ENCODE measurements around the gene MEIG1.
"Not testable (repeated sequence)": the region's sequence is repeated elsewhere in the genome, so short reads cannot be mapped to it uniquely, and the experiment has no call there.

Gene MEIG1, protein sequence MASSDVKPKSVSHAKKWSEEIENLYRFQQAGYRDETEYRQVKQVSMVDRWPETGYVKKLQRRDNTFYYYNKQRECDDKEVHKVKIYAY
- 0 to 0.67 (median 0.06) reads per million in 9 experiments for total RNA-seq

GRCh38 chr10:14959221-14960057 is at the start of gene MEIG1:
TSS of gene MEIG1 (plus strand) at chr10:14959388. CDS start at chr10:14966469, 7,081 bp downstream.
- Mint-ChIP-seq H3K4me3 (peak within 1 kb of the TSS; percentile 98 to 99), H3K36me3 (ENCODE audit: insufficient read depth) (peaks cover 15% of the 10 kb centered on the region), H3K4me1 (ENCODE audit: low read depth in 2 of 2) (peaks cover 8 to 12% of the 10 kb centered on the region in 2 donors), H3K9me3 (no peaks in the 10 kb centered on the region), H3K27me3 (no peaks in the 10 kb centered on the region), H3K27ac (peak within 1 kb of the TSS; percentile 96 to 97)
- peak; percentile 85 for ATAC-seq (replicated peaks)
- peak; percentile 85 to 91 (median 86) for DNase-seq

DNA sequence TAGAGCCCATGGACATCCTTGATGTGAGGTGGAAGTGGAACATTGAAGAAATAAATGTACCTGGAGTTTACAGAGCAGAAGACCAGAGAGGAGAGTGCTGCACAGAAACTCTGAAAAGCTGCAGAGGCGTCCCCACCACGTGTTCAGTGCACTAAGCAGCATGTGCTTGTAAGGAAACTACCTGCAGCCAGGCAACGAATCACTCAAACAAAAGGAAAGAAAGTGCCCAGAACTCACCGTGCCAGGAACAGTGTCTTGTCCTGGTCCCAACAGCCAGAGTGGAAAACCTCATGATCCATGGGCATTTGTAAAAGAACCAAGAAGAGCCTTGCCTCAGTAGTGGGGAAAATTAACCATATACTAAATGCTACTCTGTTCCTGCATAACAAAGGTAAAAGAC is 48.2 kb upstream of the MEIG1 start:
- Mint-ChIP-seq H3K4me1 (ENCODE audit: low read depth in 2 of 2) (peaks cover 9 to 12% of the 10 kb centered on the region in 2 donors), H3K9me3 (no peaks in the 10 kb centered on the region), H3K4me3 (no peak overlapping the region), H3K27me3 (no peaks in the 10 kb centered on the region), H3K36me3 (ENCODE audit: insufficient read depth) (peaks cover 56% of the 10 kb centered on the region), H3K27ac (no peak overlapping the region)
- ATAC-seq (replicated peaks) (no peak), DNase-seq (no peak)

DNA sequence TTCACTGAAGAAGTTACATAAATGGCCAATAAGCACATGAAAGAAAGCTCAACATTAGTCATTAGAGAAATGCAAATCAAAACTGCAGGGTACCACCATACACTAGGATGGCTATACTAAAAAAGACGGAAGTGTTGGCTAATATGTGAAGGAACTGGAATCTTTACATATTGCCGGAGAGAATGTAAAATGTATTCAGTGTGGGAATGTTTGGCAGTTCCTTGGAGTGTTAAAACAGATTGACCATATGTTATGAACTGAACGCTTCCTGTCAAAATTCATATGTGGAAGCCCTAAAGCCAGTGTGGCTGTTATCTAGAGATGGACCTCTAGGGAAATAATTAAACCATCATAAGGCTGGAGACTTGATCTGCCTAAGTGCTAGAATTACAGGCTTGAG is 47.4 kb upstream of the MEIG1 start:
- Mint-ChIP-seq H3K27ac (no peak overlapping the region), H3K36me3 (ENCODE audit: insufficient read depth) (peaks cover 57% of the 10 kb centered on the region), H3K27me3 (no peaks in the 10 kb centered on the region), H3K4me1 (ENCODE audit: low read depth in 2 of 2) (peaks cover 10 to 12% of the 10 kb centered on the region in 2 donors), H3K9me3 (no peaks in the 10 kb centered on the region), H3K4me3 (no peak overlapping the region)
- ATAC-seq (replicated peaks): no peak
- DNase-seq: no peak

- Mint-ChIP-seq H3K27ac (no peak overlapping the region), H3K4me1 (ENCODE audit: low read depth in 2 of 2) (peaks cover 4 to 12% of the 10 kb centered on the region in 2 donors), H3K36me3 (ENCODE audit: insufficient read depth) (peaks cover 62% of the 10 kb centered on the region), H3K27me3 (no peaks in the 10 kb centered on the region), H3K9me3 (no peaks in the 10 kb centered on the region), H3K4me3 (no peak overlapping the region)
- DNase-seq (no peak), ATAC-seq (replicated peaks) (no peak)
Observed at GRCh38 chr10:14916600-14916999, 42.6 kb upstream of the MEIG1 start.

DNA sequence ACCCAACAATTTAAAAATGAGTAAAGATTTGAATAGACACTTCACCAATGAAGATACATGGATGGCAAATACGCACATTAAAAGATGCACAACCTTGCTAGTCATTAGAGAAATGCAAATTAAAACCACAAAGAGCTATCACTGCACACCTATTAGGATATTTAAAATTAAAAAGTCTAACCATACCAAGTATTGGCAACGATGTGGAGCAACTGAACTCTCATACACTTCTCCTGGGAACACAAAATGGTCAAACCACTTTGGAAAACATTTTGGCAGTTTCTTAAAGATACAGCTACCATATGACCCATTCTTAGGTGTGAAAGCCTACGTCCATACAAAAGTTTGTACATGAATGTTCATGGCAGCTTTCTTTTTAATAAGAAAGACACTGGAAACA is 41.4 kb upstream of the MEIG1 start:
- DNase-seq (no peak), ATAC-seq (replicated peaks) (no peak)
- Mint-ChIP-seq H3K9me3 (no peaks in the 10 kb centered on the region), H3K36me3 (ENCODE audit: insufficient read depth) (peaks cover 68% of the 10 kb centered on the region), H3K4me1 (ENCODE audit: low read depth in 2 of 2) (peaks cover 6 to 12% of the 10 kb centered on the region in 2 donors), H3K27ac (no peak overlapping the region), H3K27me3 (no peaks in the 10 kb centered on the region), H3K4me3 (no peak overlapping the region)

DNA sequence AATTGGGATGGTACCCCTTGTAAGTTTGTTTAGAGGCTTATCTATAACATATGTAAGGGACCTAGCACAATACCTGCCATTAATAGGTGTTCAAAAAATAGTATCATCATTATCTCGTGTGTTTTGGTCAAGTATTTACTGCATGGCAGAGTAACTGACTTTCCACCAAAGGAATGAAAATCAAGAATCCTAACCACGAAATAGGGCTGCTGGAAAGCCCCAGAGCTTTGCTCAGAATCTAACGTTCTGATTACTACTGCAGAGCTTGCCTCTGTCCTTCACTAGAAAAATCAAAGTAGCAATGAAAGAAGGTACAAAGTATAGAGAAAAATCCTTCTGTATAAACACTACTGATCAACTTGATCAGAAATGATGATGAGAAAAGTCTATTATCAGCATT is 40.2 kb upstream of the MEIG1 start:
- Mint-ChIP-seq H3K27ac (no peak overlapping the region), H3K36me3 (ENCODE audit: insufficient read depth) (peaks cover 65% of the 10 kb centered on the region), H3K27me3 (no peaks in the 10 kb centered on the region), H3K4me3 (no peak overlapping the region), H3K9me3 (no peaks in the 10 kb centered on the region), H3K4me1 (ENCODE audit: low read depth in 2 of 2) (peaks cover 6 to 15% of the 10 kb centered on the region in 2 donors)
- DNase-seq: no peak
- ATAC-seq (replicated peaks): no peak

- peak overlapping the region in 1 of 2 donors; percentile 59 for H3K27ac Mint-ChIP-seq
- H3K36me3 Mint-ChIP-seq (ENCODE audit: insufficient read depth): peaks cover 83% of the 10 kb centered on the region
- ATAC-seq (replicated peaks) (no peak), DNase-seq (no peak)
- no peak overlapping the region for H3K4me3 Mint-ChIP-seq
- H3K27me3 Mint-ChIP-seq: no peaks in the 10 kb centered on the region
- H3K9me3 Mint-ChIP-seq: no peaks in the 10 kb centered on the region
- H3K4me1 Mint-ChIP-seq (ENCODE audit: low read depth in 2 of 2): peaks cover 2 to 4% of the 10 kb centered on the region in 2 donors
Observed at GRCh38 chr10:14924013-14924412, 35.2 kb upstream of the MEIG1 start.

DNA sequence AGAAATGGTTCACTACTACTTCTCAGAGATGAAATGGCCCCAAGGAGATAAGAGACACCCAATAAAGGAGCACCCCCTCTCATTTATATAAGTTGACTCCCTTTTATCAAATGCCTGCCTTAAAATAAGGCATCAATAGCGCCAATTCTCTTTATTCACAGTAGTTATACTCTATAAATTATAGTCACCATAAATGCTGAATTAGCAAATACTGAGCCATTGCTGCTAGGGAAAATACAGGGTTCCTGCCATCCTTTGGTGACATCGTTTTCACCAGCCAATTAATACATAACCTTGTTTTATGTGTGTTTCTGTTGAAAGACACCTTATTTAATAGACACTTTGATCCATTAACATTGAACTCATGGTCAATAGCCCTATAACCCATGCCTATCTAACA is 33.9 kb upstream of the MEIG1 start:
- Mint-ChIP-seq H3K4me1 (ENCODE audit: low read depth in 2 of 2) (peaks cover 2 to 4% of the 10 kb centered on the region in 2 donors), H3K27me3 (no peaks in the 10 kb centered on the region), H3K27ac (no peak overlapping the region), H3K9me3 (no peaks in the 10 kb centered on the region), H3K4me3 (no peak overlapping the region), H3K36me3 (ENCODE audit: insufficient read depth) (peaks cover 86% of the 10 kb centered on the region)
- ATAC-seq (replicated peaks) (no peak), DNase-seq (no peak)

- Mint-ChIP-seq H3K4me1 (ENCODE audit: low read depth in 2 of 2) (peaks cover 2 to 4% of the 10 kb centered on the region in 2 donors), H3K27me3 (no peaks in the 10 kb centered on the region), H3K36me3 (ENCODE audit: insufficient read depth) (peaks cover 86% of the 10 kb centered on the region), H3K9me3 (no peaks in the 10 kb centered on the region), H3K4me3 (no peak overlapping the region), H3K27ac (peak overlapping the region in 1 of 2 donors; percentile 12)
- DNase-seq (no peak), ATAC-seq (replicated peaks) (no peak)
Observed at GRCh38 chr10:14926061-14926470, 33.1 kb upstream of the MEIG1 start.

DNA sequence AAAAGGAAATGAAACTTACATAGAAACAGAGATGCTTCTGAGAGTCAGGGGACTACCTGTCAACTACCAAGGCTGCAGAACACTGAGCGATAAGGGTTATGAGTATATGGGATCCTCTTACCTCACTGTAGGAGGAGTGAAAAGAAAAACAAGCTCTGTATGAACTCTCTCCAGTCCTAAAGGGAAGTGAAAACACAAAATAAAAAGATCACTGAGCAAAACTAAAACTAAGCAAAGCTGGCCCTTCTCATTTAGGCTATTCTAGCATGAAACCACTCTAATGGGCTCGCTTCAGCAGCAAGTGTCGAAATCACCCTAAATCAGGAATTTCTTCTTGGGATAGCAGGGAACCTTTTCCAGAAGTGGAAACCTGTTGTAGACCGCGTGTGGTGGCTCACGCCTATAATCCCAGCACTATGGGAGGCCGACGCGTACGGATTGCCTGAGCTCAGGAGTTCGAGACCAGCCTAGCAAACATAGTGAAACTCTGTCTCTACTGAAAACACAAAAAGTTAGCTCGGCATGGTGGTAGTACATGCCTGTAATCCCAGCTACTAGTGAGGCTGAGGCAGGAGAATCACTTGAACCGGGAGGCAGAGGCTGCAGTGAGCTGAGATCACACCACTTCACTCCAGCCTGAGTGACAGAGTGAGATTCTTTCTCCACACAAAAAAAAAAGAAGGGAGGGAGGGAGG is 32.3 kb upstream of the MEIG1 start:
- peaks cover 86% of the 10 kb centered on the region for H3K36me3 Mint-ChIP-seq (ENCODE audit: insufficient read depth)
- no peak overlapping the region for H3K4me3 Mint-ChIP-seq

GRCh38 chr10:14930610-14931009 is 28.6 kb upstream of the MEIG1 start:
- ATAC-seq (replicated peaks) (no peak), DNase-seq (no peak)
- H3K27me3 Mint-ChIP-seq: no peaks in the 10 kb centered on the region
- no peak overlapping the region for H3K27ac Mint-ChIP-seq
- no peak overlapping the region for H3K4me3 Mint-ChIP-seq
- H3K4me1 Mint-ChIP-seq (ENCODE audit: low read depth in 2 of 2): no peaks in the 10 kb centered on the region
- peaks cover 93% of the 10 kb centered on the region for H3K36me3 Mint-ChIP-seq (ENCODE audit: insufficient read depth)
- H3K9me3 Mint-ChIP-seq: no peaks in the 10 kb centered on the region

More for the DNA sequence above, 32.3 kb upstream of the MEIG1 start:
- Mint-ChIP-seq H3K27ac (no peak overlapping the region), H3K27me3 (no peaks in the 10 kb centered on the region), H3K4me1 (ENCODE audit: low read depth in 2 of 2) (peaks cover under 1 to 4% of the 10 kb centered on the region in 2 donors), H3K9me3 (no peaks in the 10 kb centered on the region)
- no peak for DNase-seq
- no peak for ATAC-seq (replicated peaks)

DNA sequence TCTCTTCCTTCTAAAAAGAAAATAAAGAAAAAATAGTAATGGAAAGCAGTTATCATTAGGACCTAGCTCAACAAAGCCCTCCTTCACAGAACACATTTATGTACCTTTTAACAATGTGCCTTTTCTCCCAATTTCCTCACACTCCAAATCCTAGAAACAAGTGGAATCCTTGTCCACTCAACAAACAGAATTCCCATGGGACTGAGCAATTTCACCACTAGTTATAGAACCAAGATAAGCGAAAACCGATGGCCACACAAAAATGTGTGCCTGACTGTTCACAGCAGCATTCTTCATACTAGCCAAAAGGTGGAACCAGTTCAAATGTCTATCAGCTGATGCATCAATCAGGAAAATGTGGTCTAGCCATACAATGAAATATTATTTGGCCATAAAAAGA is 22.6 kb upstream of the MEIG1 start:
- Mint-ChIP-seq H3K27me3 (no peaks in the 10 kb centered on the region), H3K9me3 (no peaks in the 10 kb centered on the region), H3K36me3 (ENCODE audit: insufficient read depth) (peaks cover 82% of the 10 kb centered on the region), H3K27ac (peak overlapping the region in 1 of 2 donors; percentile 57), H3K4me3 (no peak overlapping the region), H3K4me1 (ENCODE audit: low read depth in 2 of 2) (peaks cover 2 to 3% of the 10 kb centered on the region in 2 donors)
- no peak for ATAC-seq (replicated peaks)
- no peak for DNase-seq

- Mint-ChIP-seq H3K27ac (peak overlapping the region; percentile 46 to 82), H3K4me1 (ENCODE audit: low read depth in 2 of 2) (peaks cover 11 to 12% of the 10 kb centered on the region in 2 donors), H3K36me3 (ENCODE audit: insufficient read depth) (peaks cover 71% of the 10 kb centered on the region)
- not testable (repeated sequence) for DNase-seq, H3K9me3 Mint-ChIP-seq, H3K4me3 Mint-ChIP-seq, H3K27me3 Mint-ChIP-seq
- ATAC-seq (replicated peaks): peak; percentile 33
Observed at GRCh38 chr10:14938971-14939370, 20.2 kb upstream of the MEIG1 start.

All from effector memory CD8-positive, alpha-beta T cell (primary cell).